ENCODE data around the gene ZNF280C. TPM values are rescaled to one million over a fixed set of nuclear protein-coding genes. Genes with fewer than 3 reads are reported as not detected.
A peak's percentile ranks its signal among the peaks of the same experiment; 100 is the strongest.
"Not testable (repeated sequence)": the region's sequence is repeated elsewhere in the genome, so short reads cannot be mapped to it uniquely, and the experiment has no call there.

The ZNF280C gene, protein sequence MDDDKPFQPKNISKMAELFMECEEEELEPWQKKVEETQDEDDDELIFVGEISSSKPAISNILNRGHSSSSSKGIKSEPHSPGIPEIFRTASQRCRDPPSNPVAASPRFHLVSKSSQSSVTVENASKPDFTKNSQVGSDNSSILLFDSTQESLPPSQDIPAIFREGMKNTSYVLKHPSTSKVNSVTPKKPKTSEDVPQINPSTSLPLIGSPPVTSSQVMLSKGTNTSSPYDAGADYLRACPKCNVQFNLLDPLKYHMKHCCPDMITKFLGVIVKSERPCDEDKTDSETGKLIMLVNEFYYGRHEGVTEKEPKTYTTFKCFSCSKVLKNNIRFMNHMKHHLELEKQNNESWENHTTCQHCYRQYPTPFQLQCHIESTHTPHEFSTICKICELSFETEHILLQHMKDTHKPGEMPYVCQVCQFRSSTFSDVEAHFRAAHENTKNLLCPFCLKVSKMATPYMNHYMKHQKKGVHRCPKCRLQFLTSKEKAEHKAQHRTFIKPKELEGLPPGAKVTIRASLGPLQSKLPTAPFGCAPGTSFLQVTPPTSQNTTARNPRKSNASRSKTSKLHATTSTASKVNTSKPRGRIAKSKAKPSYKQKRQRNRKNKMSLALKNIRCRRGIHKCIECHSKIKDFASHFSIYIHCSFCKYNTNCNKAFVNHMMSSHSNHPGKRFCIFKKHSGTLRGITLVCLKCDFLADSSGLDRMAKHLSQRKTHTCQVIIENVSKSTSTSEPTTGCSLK
- 1 to 10 TPM; 6.3 to 7.7 (median 6.6) TPM for polyA plus RNA-seq (ENCODE audit: insufficient read length in 4 of 4)

DNA sequence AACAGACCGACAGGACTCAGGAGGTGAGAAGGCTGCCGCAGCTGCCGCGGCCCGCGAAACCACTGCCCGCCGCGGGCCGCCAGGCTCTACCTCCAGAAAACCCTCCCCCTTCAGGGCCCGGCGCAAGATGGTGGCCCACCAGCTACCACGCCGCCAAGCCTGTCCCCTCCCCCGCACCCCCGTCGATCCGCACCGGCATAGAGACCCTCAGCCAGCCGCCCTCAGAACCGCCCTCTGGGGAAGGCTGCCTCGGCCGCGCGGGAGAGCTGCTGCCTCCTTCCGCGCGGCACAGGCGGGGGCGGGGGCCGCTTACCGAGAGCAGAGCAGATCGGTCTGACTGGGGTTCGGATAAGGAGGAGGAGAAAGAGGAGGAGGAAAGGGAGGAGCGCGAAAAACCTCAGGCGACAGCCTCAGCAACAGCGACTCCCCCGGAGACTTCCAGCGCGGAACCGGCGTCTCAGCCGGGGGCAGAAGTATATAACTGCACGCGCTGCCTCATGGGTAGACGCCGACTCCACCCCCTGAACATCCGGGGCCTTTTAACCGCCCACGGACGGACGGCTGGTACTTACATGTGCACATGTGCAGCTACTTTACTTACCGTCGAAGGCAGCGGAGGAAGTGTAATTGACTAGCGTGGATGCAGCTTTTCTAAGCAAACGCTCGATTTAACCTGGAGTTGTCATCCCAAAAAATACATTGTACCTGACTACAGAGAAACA, at the start of gene ZNF280C:
Gene ZNF280C, minus strand, starts transcription at position 451 of the 722 bp plus-strand sequence. CDS start 8,450 bp downstream, outside the sequence.
- DNase-seq (ENCODE audit: low read depth in 4 of 4, low spot score in 3 of 4), result peak; percentile 69 to 80 (median 74)

DNA sequence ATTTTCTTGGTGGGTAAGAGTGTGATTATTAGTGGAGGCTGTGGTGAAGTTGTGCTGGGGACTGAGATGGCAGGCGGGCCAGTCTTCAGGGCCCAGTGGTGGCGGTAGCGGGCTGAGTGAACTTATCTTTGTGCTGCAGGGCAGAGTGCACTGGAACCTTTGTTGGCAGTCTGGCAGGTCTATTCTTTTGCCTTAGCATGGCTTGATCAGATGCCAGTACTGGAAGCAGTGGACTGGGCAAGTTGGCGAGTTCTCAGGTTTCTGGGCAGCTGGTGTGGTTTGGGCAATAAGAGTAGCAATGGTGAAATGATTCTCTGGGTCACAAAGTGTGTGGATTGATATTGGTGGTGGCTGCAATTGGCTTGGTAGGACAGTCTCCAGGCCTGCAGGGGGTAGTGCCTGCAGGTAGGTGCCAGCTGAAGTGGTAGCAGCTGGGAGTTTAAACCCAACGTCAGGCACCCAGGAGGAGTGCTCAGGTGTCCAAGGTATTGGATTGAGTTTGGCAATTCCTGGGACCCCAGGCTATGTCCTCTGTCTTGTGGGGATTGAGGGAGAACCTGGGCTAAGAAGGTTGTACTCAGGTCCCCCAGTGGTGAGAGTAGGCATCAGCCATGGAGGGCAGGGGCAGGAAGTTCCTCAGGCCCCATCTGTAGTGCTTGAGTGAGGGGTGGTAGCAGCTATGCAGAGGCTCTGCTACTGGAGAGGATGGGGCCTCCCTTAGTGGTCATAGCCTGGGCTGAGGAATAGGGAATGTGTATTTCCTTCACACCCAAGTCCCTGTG, 36.1 kb upstream of the ZNF280C start:
- no peak for DNase-seq (ENCODE audit: low read depth in 4 of 4, low spot score in 3 of 4)

DNA sequence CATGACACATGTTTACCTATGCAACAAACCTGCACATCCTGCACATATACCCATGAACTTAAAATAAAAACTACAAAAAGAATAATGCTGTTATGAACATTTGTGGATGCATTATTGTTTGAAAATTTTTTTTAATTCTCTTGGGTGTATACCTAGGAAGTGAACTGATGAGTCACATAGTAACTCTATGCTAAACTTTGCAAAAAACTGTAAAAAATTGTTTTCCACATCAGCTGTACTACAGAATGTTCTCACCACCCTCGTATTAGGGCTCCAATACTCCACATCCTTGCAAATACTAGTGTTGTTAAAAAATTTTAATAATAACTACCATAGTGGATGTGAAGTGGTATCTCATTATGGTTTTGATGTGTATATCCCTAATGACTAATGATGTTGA, 33.3 kb upstream of the ZNF280C start:
- DNase-seq (ENCODE audit: low read depth in 4 of 4, low spot score in 3 of 4), result no peak

DNA sequence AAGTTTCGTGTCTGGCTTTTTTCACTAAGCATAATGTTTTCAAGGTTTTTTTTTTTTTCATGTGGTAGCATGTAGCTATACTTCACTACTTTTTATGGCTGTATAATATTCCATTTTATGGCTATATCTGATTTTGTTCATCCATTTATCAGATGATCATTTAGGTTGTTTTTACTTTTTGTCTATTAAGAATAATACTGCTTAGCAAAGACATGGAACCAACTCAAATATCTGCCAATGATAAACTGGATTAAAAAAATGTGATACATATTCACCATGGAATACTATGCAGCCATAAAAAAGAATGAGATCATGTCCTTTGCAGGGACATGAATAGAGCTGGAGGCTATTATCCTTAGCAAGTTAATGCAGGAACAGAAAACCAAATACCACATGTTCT, 32.7 kb upstream of the ZNF280C start:
- DNase-seq (ENCODE audit: low read depth in 4 of 4, low spot score in 3 of 4), result no peak

DNA sequence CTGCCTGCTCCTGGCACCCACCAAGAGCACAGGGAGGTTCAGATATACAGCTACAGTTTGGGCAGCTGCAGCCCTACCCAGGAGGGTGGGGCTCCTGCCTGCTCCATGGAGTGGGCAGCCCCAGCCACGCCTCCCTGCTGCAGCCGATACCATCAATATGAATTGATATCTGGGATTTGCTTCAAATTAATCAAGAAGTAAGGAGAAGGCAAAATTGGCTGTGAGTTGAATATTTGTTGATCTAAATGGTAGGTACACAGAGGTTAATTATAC, 31.2 kb upstream of the ZNF280C start:
- no peak for DNase-seq (ENCODE audit: low read depth in 4 of 4, low spot score in 3 of 4)

DNA sequence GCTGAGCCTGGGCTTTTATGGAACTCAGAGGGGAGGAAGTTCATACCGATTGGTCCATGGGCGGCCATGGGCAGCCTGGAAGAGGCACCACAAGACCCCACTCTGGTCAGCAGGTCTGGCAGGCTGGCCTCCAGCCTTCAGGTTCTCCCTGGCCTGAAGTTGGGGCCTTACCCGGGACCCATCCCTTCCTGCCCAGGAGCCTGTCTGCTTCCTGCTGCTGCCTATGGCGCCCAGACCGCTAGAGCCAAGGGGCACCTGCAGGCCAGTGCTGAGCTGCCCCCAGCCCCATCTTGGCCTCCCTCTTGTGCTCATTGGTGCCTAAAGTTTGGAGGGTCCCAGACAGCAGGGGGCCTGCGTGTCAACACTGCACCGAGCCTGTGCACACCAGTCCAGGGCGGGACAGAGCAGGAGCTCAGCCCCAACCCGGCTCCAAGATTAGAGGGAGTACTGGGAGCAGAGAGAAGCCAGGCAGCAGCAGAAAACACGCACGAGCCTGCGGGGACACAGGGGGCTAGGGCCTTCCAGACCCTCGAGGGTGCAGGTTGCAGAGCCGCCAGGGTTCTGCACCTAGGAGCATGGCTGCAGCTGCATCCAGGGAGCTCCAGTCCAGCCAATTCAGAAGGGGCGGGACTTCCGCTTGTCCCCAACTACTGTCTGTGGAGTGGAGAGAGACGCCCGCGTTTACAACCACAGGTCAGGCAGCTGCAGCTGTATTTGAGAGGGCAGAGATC, 30.7 kb upstream of the ZNF280C start:
- DNase-seq (ENCODE audit: low read depth in 4 of 4, low spot score in 3 of 4), result no peak

DNA sequence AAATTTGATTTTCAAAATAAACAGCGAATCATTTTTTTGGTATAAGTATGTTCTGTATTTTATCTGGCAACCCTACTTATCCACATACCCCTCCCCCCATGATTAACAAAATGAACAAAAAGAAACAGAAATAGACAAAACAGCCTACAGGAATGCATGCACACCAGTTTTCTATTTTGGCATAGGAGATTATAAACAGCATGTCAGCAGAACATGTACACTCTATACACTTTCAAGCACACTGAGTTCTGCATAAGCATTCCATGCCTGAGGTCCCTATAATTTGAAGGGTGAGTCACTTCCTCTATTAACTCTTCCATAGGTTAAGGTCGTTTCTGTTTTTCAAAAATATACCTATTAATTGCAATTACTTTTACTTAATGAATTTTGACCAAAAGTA, 28.0 kb upstream of the ZNF280C start:
- DNase-seq (ENCODE audit: low read depth in 4 of 4, low spot score in 3 of 4), result no peak

DNA sequence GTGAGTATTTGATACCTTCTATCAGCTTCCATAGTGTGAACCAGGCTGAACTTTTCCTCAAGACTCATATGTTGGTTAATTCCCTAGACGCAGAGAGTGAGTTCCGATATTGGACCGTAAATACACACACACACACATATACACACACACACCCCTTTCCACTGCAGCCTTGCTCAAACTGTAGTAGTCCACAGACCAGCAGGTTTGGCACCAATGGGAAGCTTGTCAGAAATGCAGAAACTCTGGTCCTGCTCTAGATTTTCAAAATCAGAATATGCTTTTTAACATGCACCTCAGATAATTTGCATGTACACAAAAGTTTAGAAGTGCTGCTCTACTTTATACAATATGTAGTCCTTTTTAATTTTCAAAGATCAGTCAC, 27.6 kb upstream of the ZNF280C start:
- no peak for DNase-seq (ENCODE audit: low read depth in 4 of 4, low spot score in 3 of 4)

DNA sequence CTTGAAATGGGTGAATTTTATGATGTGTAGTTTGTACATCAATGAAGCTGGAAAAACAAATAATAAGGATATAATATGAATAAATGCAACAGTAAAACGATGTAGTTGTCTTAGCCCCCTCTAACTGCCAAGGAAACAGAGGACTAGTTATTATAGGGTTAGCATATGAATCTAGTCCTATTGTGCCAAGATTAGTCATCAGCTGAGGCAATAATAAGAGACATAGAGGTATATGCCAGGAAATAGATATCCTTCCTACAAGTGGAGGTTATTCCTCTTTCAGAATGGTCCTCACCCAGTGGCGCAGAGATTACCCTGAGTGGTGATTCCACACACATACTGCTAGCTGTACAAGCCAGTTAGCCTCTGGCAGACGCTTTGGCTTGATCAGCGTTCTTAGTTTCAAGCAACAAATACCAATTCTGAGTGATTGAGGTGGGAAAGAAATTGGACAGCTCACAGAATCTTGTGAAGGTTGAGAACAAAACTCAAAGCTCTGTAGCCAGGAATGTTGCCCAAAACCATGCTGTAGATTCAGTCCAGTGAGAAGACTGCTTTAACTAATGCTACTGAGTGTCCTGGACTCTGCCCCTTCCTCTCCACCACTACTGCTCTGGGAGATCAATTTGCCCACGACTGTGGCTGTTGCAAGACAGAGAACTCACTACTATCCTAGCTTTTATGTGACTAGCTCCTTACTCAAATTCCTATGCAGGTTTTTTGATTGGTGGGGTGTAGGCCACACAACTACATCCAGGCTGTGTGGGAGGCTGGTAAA, 27.0 kb upstream of the ZNF280C start:
- no peak for DNase-seq (ENCODE audit: low read depth in 4 of 4, low spot score in 3 of 4)

DNA sequence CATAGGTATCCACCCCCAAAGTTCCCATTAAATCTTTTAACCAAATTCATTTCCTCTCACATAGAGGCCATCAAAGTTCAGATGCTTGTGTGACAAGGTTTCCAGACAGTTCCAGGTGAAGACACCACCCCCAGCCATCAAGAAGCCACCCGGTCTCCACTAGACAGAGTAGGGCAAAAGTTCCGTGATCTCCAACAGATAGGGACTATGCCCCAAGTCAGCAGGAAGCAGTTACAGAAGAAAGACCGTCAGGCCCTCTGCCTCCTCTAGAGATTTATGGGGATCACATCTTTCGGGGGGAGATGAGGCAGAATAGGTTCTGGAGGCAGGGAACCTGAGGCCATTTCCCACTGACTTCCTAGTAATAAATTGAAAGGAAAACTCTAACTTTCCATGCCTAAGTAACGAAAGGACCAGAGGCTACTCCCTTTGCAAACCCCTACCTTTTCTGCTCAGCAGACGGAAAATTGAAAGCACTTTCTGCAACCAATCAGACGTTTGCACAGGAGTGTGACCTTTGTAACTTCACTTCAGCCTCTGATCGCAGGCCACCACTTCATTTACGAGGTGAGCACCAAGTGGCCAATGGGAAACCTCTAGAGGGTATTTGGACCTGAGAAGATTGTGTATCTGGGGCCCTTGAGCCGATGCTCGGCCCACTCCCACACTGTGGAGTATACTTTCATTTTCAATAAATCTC, 18.5 kb upstream of the ZNF280C start:
- no peak for DNase-seq (ENCODE audit: low read depth in 4 of 4, low spot score in 3 of 4)

DNA sequence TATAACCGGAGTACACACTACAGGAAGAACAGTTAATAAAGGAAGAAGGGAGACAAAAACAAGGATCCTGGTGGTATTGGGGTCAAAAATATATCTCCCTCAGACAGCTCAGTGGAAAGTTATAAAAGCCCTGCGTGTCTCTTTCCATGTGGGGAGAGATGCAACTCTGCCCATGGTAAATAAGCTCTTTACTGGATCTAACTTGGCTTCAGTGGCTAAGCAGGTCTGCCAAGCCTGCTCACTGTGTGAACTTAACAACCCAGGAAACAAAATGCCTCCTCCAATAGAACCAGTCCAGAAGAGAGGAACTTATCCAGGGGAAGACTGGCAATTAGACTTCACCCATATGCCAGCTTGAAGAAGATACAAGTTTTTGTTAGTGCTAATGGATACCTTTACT, 17.0 kb upstream of the ZNF280C start:
- no peak for DNase-seq (ENCODE audit: low read depth in 4 of 4, low spot score in 3 of 4)

DNA sequence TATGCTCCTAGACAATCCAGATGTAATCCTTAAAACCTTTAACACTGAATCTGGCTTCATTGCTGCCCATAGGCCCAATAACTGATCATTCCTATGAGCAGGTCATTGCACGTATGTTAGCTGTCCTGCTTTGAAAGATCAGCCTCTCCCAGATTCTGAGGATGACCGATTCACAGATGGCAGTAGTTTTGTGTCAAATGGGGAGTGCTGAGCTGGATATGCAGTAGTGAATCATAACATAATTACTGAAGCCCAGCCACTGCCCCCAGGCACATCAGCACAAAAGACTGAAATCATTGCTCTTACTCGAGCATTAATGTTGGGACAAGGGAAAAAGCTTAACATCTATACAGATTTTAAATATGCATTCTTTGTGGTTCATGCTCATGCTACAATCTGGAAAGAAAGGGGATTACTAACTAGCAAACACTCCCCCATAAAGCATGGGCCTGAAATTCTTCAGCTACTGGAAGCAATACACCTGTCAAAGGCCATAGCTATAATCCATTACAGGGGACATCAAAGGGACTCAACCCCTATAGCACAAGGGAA, 16.4 kb upstream of the ZNF280C start:
- DNase-seq (ENCODE audit: low read depth in 4 of 4, low spot score in 3 of 4), result no peak

DNA sequence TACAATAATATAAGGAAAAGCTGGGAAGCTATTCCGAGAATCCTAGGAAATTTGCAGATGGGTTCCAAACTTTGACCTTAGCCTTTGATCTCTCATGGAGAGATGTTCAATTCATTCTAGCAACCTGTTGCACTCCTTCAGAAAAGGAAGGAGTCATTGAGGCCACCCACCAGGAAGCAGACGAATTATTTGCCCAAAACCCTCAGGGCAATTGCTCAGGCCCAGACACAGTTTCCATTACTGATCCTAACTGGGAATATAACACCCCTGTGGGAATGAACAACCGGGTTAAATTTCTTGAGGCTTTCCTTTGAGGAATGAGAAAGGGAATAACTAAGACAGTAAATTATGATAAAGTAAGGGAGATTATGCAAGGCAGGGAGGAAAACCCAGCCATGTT, 13.5 kb upstream of the ZNF280C start:
- DNase-seq (ENCODE audit: low read depth in 4 of 4, low spot score in 3 of 4), result no peak

DNA sequence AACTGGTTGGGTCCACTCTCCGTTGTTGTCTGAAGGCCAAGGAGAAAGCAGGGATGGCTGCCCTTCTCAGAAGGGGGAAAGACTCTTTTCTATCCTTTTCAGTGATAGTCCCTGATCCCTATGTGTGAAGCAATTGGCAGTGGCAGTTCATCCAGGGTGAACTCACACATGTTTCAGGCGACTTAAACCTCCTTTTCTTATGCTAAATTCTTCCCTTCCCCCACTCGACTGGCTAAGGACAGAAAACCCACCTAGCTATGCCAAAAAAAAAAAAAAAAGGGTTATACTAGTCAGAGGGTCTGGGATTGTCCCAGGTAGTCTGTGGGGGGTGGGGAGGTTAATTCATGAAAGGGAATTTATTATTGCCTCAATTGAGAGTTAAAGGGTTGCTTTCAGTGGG, 12.2 kb upstream of the ZNF280C start:
- DNase-seq (ENCODE audit: low read depth in 4 of 4, low spot score in 3 of 4), result no peak

DNA sequence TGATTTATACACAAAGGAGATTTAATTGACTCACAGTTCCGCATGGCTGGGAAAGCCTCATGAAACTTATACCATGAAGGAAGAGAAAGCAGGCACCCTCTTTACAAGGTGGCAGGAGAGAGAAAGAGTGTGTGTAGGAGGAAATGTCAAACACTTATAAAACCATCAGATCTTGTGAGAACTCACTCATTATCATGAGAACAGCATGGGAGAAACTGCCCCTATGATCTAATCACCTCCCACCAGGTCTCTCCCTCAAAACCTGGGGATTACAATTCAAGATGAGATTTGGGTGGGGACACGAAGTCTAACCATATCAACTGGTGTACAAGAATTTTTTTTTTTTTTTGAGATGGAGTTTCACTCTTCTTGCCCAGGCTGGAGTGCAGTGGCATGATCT, 3.6 kb upstream of the ZNF280C start:
- DNase-seq (ENCODE audit: low read depth in 4 of 4, low spot score in 3 of 4), result not testable (repeated sequence)

DNA sequence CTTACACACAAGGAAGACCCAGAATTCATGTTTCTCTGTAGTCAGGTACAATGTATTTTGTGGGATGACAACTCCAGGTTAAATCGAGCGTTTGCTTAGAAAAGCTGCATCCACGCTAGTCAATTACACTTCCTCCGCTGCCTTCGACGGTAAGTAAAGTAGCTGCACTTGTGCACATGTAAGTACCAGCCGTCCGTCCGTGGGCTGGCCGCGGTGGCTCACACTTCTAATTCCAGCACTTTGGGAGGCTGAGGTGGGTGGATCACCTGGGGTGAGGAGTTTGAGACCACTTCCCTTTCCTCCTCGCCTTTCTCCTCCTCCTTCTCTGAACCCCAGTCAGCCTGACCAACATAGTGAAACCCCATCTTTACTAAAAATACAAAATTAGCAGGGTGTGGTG, 692 bp upstream of the ZNF280C start:
- not testable (repeated sequence) for DNase-seq (ENCODE audit: low read depth in 4 of 4, low spot score in 3 of 4)

DNA sequence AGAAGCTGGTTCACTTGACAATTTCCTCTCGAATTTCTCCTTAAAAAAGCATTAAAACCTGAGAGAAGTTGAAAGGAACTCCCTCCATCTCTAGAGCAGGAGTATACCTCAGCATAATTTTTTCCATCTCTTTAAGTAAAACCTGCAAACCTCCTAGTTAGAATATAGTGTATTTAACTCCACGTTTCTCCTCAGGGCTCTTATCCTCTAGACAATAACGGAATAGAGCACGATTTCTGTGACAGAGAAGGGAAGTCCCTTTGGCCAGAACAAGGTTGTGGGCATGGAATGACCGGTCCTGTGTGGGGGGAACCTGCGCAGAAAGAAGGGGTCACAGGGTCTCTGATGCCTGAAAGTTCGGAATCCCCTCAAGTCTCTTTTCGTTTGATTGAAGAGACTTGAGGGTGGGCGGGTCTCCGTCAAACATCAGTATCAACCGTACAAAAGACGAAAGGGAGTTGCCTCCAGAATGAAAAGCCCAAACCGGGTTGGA, 697 bp downstream of the ZNF280C start:
- DNase-seq (ENCODE audit: low read depth in 4 of 4, low spot score in 3 of 4), result peak in 1 of 4 donors; percentile 0

DNA sequence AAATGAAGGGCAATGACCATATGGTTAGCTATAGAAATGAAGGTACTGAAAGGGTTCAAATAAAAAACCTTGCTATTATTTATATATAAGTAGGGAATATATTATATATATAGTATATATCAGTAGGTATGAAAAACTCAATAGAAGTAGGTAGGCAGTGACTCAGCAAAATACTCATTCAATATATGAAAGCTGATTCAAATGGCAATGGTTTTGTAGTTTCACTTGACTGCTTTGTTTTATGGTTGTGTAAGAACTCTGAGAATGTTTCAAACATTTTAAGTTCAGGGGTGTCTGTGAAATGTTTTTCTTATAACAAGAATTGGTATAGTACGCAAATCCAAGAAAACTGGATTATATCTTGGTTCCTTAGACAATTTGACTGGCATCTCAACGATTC, 4.1 kb downstream of the ZNF280C start:
- no peak for DNase-seq (ENCODE audit: low read depth in 4 of 4, low spot score in 3 of 4)

Data from left renal pelvis (tissue), 4 donors.